Astrocyte (in vitro differentiated cells and primary cell): ENCODE measurements around the gene SLC27A2. TPM values are rescaled to one million over a fixed set of nuclear protein-coding genes. Genes with fewer than 3 reads are reported as not detected.

Source experiments
- DNase-seq: peaks from one replicate; pipeline ENCODE4 v3.0.0-alpha.2; 2010; ENCODE audit warnings: low read depth
- FAIRE-seq: peaks from 2 replicates; lab custom pipeline; 2011; peaks lifted over from hg19 to GRCh38; lab: Jason Lieb, UNC
- H2AFZ ChIP-seq: 2 replicates; pipeline ENCODE4 v1.6.0; 2012; ENCODE audit warnings: low read depth, low read length, inconsistent platforms
- H3K27ac ChIP-seq: 2 replicates; pipeline ENCODE4 v1.5.1; 2011; ENCODE audit warnings: low read depth, low read length, inconsistent platforms
- H3K27me3 ChIP-seq: 2 replicates; pipeline ENCODE4 v1.6.0; 2011; ENCODE audit warnings: low read length, inconsistent platforms; ENCODE audit not compliant: insufficient read depth
- H3K36me3 ChIP-seq: 2 replicates; pipeline ENCODE4 v1.5.1; 2011; ENCODE audit warnings: low read length, inconsistent platforms; ENCODE audit not compliant: insufficient read depth
- H3K4me1 ChIP-seq: 2 replicates; pipeline ENCODE4 v1.5.1; 2011; ENCODE audit warnings: low read length, inconsistent platforms; ENCODE audit not compliant: insufficient read depth
- H3K4me2 ChIP-seq: 2 replicates; pipeline ENCODE4 v1.6.0; 2012; ENCODE audit warnings: low read length, inconsistent platforms
- H3K4me3 ChIP-seq: 2 replicates; pipeline ENCODE4 v1.5.1; 2011; ENCODE audit warnings: low read depth, mild to moderate bottlenecking, low read length, inconsistent platforms; ENCODE audit not compliant: insufficient read depth
- H3K79me2 ChIP-seq: 2 replicates; pipeline ENCODE4 v1.6.0; 2012; ENCODE audit warnings: mild to moderate bottlenecking, low read length, inconsistent platforms; ENCODE audit not compliant: insufficient read depth
- H3K9ac ChIP-seq: 2 replicates; pipeline ENCODE4 v1.6.0; 2012; ENCODE audit warnings: mild to moderate bottlenecking, low read length, inconsistent platforms
- H3K9me3 ChIP-seq: 2 replicates; pipeline ENCODE4 v1.5.1; 2012; ENCODE audit warnings: low read depth, mild to moderate bottlenecking, low read length, inconsistent platforms; ENCODE audit not compliant: insufficient read depth
- H4K20me1 ChIP-seq: 2 replicates; pipeline ENCODE4 v1.6.0; 2012; ENCODE audit warnings: low read length, inconsistent platforms; ENCODE audit not compliant: insufficient read depth
- H3K27ac Mint-ChIP-seq: one replicate; pipeline ENCODE4 v1.8.0; 2021; ENCODE audit warnings: mild to moderate bottlenecking, mixed read lengths; ENCODE audit not compliant: unreplicated experiment
- H3K27me3 Mint-ChIP-seq: one replicate; pipeline ENCODE4 v1.8.0; 2021; ENCODE audit warnings: low read depth, mixed read lengths; ENCODE audit not compliant: unreplicated experiment
- H3K36me3 Mint-ChIP-seq: one replicate; pipeline ENCODE4 v1.8.0; 2021; ENCODE audit warnings: low read depth, mixed read lengths; ENCODE audit not compliant: unreplicated experiment
- H3K4me1 Mint-ChIP-seq: one replicate; pipeline ENCODE4 v1.8.0; 2021; ENCODE audit warnings: low read depth, mixed read lengths; ENCODE audit not compliant: unreplicated experiment
- H3K4me3 Mint-ChIP-seq: one replicate; pipeline ENCODE4 v1.8.0; 2021; ENCODE audit warnings: mild to moderate bottlenecking, moderate library complexity, mixed read lengths; ENCODE audit not compliant: unreplicated experiment
- H3K9me3 Mint-ChIP-seq: one replicate; pipeline ENCODE4 v1.8.0; 2021; ENCODE audit warnings: mild to moderate bottlenecking, mixed read lengths; ENCODE audit not compliant: unreplicated experiment
- CTCF ChIP-seq: IDR thresholded peaks from 2 replicates; pipeline ENCODE4 v1.5.1; 2011; ENCODE audit warnings: low read depth, mild to moderate bottlenecking, inconsistent platforms, low read length, moderate library complexity; ENCODE audit not compliant: insufficient read depth
- EZH2 ChIP-seq: IDR thresholded peaks from 2 replicates; pipeline ENCODE4 v1.6.1; 2012; ENCODE audit warnings: mild to moderate bottlenecking, low read length, inconsistent platforms; ENCODE audit not compliant: insufficient read depth
- total RNA-seq: library from RNA; stranded (reverse); gene quantifications from 2 replicates; pipeline ENCODE4 v1.2.1, GENCODE V29; 2021

SLC27A2 gene
- total RNA-seq, 1 donor from 2014 or later = 0.82 TPM

GRCh38 chr15:50236433-50236832 is 54.4 kb downstream of the SLC27A2 start:
- Mint-ChIP-seq H3K4me3 (no peak overlapping the region), H3K27ac (no peak overlapping the region), H3K9me3 (no peaks in the 10 kb centered on the region), H3K4me1 (peaks cover 6% of the 10 kb centered on the region), H3K36me3 (no peaks in the 10 kb centered on the region), H3K27me3 (peaks cover 2% of the 10 kb centered on the region)
- H3K79me2 ChIP-seq = no peaks in the 10 kb centered on the region
- no peak for DNase-seq
- H3K4me3 ChIP-seq = no peak overlapping the region
- no peak for FAIRE-seq
- H3K9ac ChIP-seq = no peak overlapping the region
- no peaks in the 10 kb centered on the region for H3K36me3 ChIP-seq
- no peak overlapping the region for H3K27ac ChIP-seq
- H3K4me1 ChIP-seq = no peaks in the 10 kb centered on the region
- H3K9me3 ChIP-seq = no peaks in the 10 kb centered on the region
- H2AFZ ChIP-seq = no peak overlapping the region
- TF ChIP-seq EZH2 = no peak
- no peak for TF ChIP-seq CTCF
- H3K27me3 ChIP-seq = no peaks in the 10 kb centered on the region
- H3K4me2 ChIP-seq = no peak overlapping the region
- no peaks in the 10 kb centered on the region for H4K20me1 ChIP-seq

- no peak overlapping the region for H3K27ac Mint-ChIP-seq
- FAIRE-seq (no peak), DNase-seq (no peak)
- peaks cover 1% of the 10 kb centered on the region for H3K36me3 Mint-ChIP-seq
- no peaks in the 10 kb centered on the region for H3K4me1 ChIP-seq
- no peak overlapping the region for H3K4me3 Mint-ChIP-seq
- no peaks in the 10 kb centered on the region for H3K27me3 ChIP-seq
- no peak overlapping the region for H2AFZ ChIP-seq
- H3K4me2 ChIP-seq = no peak overlapping the region
- H3K9me3 Mint-ChIP-seq = no peaks in the 10 kb centered on the region
- no peaks in the 10 kb centered on the region for H3K36me3 ChIP-seq
- H4K20me1 ChIP-seq = no peaks in the 10 kb centered on the region
- H3K79me2 ChIP-seq = no peaks in the 10 kb centered on the region
- H3K9ac ChIP-seq = no peak overlapping the region
- H3K9me3 ChIP-seq = no peaks in the 10 kb centered on the region
- H3K4me3 ChIP-seq = no peak overlapping the region
- H3K27me3 Mint-ChIP-seq = peaks cover 2% of the 10 kb centered on the region
- peaks cover 9% of the 10 kb centered on the region for H3K4me1 Mint-ChIP-seq
- H3K27ac ChIP-seq = no peak overlapping the region
- TF ChIP-seq CTCF (no peak), EZH2 (no peak)
These were observed 56.3 kb downstream of the SLC27A2 start for GRCh38 chr15:50238255-50238654.

DNA sequence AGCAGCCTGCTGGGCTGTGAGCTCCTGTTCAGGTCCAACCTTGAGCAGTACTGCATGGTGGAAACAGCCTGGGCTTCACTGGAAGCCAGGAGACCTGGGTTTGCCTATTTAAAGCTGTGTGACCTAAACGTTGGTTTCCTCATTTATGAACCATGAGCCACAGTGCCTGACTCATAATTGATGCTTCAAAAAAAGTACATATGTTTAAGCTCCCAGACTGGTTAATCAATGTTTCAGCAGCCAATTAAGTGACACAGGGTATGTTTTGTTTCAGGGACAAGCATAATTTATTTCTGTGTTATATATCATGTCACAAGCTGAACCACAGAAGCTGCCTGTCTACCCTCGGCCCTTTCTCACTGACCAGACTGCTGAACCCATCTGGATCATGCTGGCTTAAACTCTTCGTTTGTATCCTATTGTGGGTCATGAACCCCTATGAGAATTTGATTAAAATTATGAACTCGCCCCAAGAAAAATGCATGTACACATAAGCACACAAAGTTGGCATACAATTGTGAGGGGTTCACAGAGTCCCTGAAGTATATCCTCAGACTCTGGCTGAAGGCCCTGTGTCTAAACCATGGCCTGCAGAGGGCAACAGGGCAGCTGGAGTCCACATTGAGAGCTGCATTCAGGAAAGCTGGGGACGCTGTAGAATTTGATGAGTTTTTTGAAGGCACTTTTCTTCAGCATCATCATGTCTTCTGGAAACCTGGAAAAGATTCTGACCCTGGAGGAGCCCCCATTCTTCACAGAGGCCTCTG is 59.9 kb downstream of the SLC27A2 start:
- Histone ChIP-seq H3K9me3 (no peaks in the 10 kb centered on the region), H3K4me2 (no peak overlapping the region), H3K27ac (no peak overlapping the region), H3K4me3 (no peak overlapping the region), H3K79me2 (no peaks in the 10 kb centered on the region), H3K4me1 (no peaks in the 10 kb centered on the region), H3K36me3 (no peaks in the 10 kb centered on the region), H4K20me1 (no peaks in the 10 kb centered on the region), H3K27me3 (no peaks in the 10 kb centered on the region), H3K9ac (no peak overlapping the region), H2AFZ (no peak overlapping the region)
- H3K27me3 Mint-ChIP-seq = peaks cover 2% of the 10 kb centered on the region
- no peak for TF ChIP-seq CTCF
- no peak for TF ChIP-seq EZH2
- peaks cover 9% of the 10 kb centered on the region for H3K4me1 Mint-ChIP-seq
- peaks cover 2% of the 10 kb centered on the region for H3K36me3 Mint-ChIP-seq
- no peak overlapping the region for H3K27ac Mint-ChIP-seq
- no peaks in the 10 kb centered on the region for H3K9me3 Mint-ChIP-seq
- H3K4me3 Mint-ChIP-seq = no peak overlapping the region
- FAIRE-seq (no peak), DNase-seq (peak; percentile 69)
